NCI-H748 treated with DMSO at 0.1 percent for 48 hours (cell line): ENCODE measurements around the gene TNFSF13B.
"Not testable (repeated sequence)": the region's sequence is repeated elsewhere in the genome, so short reads cannot be mapped to it uniquely, and the experiment has no call there.

Experiments used
- DNase-seq: peaks from one replicate; lab custom pipeline; 2025; lab: John Stamatoyannopoulos, UW

The TNFSF13B gene, protein sequence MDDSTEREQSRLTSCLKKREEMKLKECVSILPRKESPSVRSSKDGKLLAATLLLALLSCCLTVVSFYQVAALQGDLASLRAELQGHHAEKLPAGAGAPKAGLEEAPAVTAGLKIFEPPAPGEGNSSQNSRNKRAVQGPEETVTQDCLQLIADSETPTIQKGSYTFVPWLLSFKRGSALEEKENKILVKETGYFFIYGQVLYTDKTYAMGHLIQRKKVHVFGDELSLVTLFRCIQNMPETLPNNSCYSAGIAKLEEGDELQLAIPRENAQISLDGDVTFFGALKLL

DNA sequence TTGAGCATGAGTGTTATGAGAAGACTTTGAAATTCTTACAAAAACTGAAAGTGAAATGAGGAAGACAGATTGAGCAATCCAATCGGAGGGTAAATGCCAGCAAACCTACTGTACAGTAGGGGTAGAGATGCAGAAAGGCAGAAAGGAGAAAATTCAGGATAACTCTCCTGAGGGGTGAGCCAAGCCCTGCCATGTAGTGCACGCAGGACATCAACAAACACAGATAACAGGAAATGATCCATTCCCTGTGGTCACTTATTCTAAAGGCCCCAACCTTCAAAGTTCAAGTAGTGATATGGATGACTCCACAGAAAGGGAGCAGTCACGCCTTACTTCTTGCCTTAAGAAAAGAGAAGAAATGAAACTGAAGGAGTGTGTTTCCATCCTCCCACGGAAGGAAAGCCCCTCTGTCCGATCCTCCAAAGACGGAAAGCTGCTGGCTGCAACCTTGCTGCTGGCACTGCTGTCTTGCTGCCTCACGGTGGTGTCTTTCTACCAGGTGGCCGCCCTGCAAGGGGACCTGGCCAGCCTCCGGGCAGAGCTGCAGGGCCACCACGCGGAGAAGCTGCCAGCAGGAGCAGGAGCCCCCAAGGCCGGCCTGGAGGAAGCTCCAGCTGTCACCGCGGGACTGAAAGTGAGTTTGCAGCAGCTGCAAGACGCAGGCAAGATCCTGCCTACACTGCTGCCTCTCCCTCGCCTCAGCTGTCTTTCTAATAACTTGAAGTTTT, at the start of gene TNFSF13B:
Gene TNFSF13B (plus strand): TSS at position 118 of the 728 bp plus-strand sequence. CDS start 178 bp downstream, at position 296.
- no peak for DNase-seq

DNA sequence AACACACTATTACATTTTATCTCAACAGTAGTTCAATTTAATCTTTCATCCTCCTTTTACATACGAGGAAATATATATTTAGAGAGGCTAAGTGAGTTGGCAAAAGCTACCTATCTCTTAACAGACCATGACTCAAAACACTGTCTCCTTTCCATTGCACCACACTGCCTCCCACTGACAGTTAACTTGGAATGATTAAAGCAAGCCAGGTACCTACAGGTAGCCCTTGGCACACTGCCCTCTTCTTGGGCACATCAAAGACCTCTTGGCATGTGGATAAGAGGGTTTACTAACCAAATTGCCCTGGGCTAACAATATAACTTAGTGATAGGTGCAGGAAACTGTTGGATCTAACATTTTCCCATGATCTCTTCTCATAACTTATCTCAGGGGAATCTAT, 49.5 kb upstream of the TNFSF13B start:
- peak; percentile 58 for DNase-seq

DNA sequence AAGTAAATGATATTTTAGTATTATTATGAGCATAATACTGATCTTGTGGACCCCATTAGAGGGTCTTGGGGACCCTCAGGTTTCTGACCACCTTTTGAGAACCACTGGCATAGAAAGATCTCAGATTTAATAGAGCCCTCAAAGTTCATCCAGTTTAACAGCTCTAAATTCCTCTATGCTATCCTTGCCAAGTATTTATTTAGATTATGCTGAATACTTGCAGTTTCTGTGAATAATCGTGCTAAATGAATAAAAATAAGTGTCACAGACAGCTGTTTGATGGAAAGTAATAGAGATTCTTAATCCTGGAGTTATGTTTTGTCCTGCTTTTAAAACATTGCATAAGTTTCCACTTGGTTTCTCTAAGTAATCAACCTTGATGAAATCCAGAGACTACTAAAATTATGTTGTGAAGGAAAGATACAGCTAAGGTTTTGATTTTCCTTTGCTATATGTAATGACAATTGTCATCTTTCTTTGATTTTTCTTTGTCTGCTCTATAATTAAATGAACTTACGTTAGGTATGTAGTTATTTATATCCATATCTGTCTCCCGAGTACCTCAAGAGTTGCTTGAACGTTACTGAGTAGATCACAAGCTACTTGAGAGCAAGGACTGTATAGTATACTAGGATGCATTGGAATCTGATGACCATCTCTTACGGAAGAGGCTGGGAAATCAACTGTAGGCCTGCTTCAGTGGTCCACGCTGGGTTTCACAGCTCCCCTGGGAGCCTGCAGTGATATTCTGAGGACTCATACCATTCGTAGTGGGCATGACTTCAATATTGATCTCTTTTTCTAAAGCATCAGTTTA, 45.6 kb upstream of the TNFSF13B start:
- DNase-seq = no peak

DNA sequence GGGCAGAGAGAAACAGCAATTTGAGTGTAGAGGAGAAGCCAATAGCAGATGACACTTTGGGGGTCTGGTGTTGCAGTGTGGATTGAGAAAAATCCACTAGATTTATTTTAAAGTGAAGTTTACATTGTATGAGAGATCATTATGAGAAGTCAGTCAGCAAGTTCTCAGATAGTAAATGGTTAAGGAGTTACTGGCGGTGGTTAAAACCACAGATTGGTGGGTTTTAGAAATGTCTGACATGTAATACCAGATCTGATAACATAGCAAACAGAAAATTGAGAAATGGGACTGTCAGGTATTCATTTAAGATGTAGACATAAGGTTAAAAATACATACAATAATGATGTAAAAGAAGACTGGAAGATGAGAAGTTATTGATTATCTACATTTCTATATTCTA, 44.1 kb upstream of the TNFSF13B start:
- DNase-seq = no peak

DNA sequence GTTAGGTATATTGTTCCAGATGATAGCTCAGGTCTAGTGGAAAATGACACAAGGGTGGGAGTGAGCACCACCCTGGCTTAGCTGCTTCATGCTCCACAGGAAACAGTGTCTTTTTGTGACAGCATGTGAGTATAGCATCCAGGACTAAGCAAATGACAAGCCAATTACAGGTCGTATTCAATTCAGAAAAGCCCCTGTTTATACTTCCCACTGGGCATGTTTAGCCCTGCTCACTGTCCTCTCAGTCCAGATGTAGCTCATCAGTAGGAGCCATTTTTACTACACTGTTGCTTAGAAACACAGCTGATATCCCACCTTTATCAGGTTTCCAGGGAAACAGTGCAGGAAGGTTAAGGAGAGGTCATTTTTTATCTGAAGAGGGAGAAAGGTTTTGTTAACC, 43.3 kb upstream of the TNFSF13B start:
- DNase-seq = peak; percentile 99

DNA sequence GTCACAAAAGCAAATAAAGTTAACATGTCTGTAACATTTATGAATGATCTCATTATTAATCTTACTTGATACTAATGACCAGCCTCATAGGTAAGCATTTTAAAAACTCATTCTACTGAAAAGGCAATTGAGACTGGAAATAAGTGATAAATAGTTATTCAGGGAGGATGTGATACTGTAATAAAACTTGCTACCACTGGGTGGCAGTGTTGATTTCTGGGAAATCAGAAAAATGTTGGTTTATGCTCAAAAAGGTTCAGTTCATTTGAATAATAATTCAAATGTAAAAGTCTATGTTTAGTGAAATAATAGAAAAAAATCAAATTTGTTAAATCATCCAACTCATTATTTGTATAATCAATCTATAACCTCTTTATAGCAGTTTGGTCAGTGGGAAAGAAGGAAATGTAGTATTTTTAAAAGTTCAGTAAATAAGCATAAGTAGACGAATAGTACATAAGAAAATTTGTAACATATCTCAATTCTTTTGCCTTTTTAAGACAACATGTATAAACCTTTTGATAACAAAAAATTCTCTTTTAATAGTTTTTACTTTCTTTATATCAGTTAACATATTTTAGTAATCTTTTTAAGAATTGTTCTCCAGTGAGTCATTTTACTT, 41.8 kb upstream of the TNFSF13B start:
- peak; percentile 55 for DNase-seq

DNA sequence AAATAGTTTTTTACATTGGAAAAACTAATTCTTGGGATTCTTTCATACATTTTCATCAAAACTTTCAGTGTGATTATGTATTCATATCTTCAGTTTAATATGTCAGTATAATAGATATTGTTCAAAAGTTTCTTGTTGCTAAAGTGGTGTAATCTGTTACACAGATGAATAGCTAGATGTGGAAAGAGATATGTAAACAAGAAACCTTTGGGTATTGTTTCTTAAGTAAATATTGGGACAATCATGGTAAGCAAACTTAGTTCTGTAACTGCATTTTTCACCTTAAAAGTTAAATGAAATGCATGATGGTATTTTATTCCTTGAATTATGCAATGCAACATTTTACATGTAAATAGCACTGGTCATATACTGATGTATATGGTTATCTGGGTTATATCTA, 39.1 kb upstream of the TNFSF13B start:
- no peak for DNase-seq

DNA sequence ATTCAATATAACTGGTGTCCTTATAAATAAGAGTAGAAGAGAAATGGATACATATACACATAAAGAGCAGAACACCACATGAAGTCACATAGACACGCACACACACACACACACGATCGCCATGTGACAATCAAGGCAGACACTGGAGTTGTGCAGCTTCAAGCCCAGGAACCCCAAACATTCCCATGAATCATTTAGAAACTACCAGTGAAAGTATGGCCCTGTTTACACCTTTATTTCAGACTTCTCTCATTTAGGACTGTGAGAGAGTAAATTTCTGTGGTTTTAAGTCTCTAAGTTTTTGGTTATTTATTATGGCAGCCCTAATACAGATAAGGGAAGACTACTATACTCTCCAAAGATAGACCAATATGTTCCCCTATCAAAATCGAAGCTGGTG, 20.4 kb upstream of the TNFSF13B start:
- no peak for DNase-seq

DNA sequence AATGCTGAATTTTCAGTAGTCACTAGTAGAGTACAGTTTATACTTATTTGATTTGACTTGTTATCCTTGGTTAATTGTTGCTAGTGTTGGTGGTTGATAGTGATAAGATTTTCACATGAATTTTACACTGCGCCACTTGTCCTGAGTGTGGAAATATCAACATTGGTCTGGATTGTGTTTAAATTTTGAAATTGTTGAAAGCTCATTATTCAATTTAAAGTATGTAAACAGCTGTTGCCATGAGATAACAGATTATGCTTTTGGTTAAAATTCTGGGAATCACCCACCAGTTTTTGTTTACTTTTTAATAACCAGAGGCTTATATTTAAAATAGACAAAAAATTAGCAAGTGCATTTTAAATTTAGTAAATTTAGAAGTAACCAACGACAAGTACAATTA, 12.3 kb upstream of the TNFSF13B start:
- no peak for DNase-seq

DNA sequence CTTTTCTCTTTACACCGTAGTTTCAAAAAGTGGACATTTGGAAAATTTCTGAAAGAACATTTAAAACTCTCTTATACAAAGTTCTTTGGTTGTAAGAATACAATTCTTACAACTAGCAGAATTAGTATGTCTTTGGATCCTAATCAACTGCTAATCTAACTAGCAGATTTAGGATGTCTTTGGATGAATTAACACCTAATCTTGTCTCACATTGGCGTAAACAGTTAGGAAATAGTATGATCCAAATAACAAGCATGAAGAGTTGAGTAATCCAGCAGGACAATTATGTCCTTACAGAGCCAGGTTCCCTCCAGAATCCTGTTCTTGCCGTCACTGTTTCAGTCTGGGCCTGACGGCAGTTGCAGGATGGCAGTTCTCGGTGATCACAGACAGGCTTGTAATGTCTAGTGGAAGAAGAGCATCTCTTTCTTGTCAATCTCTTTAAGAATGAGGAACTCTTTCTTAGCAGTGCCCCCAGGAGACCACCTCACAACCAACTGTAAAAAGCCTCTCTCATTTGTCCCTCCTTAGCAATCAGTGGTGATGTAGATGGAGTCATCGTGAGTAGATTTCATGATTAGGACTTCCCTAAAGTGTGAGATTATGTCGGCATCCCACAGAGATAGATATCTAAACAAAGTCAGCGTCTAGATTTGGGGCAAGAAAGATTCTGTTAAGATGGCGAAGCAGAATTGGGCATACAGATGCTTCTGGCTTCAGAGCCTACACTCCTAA, 5.7 kb upstream of the TNFSF13B start:
- no peak for DNase-seq

DNA sequence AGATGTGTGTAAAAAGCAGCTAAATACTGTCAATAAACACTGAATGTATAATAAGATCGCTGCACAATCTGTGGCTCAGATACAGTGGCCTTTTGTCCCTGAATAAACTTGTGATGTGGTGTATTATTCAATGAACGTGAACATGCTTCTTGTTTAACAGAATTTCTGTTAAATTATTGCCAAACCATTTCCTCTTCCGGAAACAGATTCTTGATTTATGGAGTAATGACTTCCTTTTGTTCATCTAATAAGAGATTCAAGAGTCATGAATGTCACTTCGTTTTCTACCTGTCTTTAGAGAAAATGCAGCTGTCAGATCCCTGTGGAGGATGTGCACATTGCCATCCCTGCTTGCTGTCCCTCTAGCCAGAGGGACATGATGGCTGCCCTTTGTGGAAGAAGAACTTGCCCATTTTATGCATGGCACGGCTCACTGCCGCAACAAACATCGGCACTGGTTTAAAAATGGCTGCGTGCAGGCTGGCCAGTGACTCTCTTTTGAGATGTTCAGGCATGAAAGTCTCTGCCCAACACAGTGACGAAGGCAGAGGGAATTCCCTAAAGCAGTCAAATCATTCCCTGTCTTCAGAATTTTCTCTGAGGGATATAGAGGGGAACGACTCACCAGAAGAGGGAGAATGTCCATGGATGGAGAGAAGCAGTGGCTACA, 3.1 kb upstream of the TNFSF13B start:
- DNase-seq = no peak

DNA sequence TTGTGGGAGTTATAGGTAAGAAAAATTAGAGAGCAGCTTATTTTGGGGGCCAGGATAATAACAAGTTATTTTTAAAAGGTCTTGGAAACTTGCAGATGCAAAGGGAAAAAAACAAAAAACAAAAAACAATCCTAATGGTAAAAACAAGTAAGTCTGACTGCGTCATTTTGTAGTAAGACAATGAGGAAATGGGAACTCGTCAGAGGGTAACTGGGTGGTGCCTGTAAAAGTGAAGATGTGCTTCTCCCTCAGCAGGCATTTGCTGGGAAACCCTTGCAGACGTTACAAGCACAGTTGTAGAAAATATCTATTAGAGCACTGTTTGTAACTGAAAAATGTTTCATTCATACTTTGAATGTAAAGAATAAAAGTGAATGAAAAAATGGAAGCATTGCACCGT, 2.2 kb upstream of the TNFSF13B start:
- no peak for DNase-seq

DNA sequence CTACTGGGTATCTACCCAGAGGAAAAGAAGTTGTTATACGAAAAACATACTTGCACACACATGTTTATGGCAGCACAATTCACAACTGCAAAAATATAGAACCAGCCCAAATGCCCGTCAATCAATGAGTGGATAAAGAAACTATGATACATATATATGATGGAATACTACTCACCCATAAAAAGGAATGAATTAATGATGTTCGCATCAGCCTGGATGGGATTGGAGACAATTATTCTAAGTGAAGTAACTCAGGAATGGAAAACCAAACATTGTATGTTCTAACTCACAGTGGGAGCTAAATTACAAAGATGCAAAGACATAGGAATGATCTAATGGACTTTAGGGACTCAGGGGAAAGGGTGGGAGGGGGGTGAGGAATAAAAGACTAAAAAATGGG, 1.7 kb upstream of the TNFSF13B start:
- DNase-seq = not testable (repeated sequence)

DNA sequence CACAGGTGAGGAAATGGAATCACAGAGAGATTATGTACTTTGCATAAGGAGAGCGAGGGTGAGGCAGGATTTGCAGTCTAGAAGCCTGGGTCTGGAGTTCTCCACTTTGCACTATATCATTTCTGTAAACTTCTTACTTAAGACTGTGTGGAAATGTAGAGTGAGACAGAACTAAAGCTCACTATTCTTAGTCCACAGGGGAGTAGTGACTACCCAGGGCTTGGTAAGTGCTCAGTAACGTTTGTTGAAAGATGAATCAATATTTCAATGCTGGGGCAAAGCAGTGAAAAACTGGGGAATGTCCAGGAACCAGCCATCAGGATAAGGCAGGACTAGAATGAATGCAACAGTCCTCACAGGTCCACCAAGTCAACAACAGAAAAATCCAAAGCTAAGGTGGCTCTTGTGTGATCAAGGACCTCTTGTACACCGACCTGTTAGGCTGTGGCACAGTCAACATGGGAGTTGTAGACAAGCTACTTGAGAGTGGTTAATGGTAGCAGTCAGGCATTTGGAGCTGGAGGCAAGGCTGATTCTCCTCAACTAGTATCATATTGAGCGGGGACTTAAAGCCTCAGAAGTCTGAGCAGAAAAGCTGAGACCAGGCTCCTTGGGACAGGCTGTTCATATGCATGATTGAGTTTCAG, 929 bp upstream of the TNFSF13B start:
- no peak for DNase-seq

DNA sequence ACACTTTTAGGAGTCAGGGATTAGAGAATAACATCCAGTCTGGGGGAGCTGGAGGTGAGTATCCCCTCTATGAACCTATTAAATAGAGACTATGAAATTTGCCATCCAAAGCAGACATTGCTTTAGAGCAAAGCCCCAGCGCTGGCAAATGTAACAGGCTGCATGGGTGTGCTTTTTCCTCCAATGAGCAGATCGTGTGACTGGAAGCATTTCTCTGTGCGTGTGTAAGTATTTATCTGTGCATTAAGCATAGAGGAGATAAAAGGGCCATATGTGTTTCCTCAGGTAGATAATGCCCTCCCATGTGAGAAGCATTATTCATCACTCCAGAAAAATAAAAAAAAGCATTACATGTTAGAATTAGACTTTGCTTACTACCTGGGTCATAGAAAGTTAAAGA, 924 bp downstream of the TNFSF13B start:
- no peak for DNase-seq

DNA sequence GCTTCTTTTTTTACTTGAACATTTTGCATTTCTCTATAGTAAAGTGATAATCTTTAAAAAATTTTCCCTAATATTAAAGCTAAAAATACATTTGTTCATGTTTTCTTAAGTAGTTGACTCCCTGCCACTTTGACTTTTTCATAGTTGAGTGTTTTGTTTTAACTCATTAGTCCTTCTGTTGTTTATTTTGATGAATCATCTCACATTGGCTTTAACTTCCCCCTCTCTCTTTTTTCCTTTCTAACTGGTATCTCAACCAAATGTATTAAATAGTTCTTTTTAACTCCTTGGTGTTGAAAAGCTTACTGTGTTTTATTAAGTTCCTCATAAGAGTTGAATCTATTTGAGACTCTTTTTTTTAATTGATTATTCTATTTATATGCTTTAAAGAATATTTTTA, 2.8 kb downstream of the TNFSF13B start:
- no peak for DNase-seq

DNA sequence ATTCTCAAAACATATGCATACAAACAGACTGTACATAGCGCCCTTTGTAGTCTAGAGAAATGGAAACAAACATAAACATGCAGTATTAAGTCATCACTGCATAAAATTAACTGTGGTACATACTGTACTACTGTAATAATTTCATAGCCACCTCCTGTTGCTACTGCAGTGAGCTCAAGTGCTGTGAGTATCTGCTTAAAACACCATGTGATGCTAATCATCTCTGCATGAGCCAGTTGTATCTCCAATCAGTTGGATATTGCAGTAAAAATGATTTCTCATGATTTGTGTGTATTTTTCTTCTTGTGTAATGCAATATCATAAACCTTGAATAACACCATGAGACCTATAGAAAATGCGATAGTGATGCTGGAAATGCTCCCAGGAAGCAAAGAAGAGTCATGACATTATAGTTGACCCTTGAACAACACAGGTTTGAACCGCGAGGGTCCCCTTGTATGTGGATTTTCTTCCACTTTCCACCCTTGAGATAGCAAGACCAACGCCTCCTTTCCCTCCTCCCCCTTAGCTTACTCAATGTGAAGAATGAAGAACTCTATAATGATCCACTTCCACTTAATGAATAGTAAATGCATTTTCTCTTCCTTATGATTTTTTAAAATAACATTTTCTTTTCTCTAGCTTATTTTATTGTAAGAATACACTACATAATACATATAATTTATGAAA, 4.1 kb downstream of the TNFSF13B start:
- no peak for DNase-seq

DNA sequence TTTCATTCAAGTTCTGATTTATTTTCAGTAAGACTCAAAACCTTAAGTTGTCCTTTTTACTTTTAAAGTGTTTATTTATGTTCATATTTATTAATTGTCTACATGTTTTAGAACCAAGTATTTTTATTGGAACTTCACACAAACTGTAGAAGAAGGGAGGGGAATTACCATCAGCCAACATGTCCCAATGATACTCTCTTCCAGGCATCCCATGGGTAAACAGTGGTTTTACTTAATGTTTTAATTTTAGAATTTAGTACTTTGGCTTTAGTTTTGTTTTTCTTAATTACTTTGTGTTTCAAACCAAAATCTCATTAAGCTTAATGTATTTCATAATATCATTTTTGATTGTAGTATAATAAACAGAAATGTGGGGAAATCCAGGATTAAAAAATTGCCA, 5.2 kb downstream of the TNFSF13B start:
- DNase-seq = no peak

DNA sequence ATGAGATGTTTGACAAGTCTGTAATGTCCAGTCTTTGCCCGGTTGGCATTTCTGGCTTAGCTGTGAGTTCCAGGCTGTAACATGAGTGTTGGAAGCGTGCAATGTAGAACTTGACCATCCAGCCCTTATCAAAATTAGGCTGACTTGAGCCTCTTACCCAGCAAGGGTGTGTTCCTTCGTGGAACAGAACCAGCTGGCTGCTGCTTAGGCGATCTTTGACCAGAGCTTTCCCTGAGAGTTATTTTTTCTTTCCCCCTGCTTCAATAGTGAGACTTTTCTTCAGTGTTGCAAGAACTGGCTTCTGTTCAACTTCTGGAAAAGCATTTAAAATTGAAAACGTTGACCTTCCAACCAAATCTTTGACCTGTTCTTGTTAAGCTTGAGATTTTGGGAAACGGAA, 6.5 kb downstream of the TNFSF13B start:
- DNase-seq = no peak

DNA sequence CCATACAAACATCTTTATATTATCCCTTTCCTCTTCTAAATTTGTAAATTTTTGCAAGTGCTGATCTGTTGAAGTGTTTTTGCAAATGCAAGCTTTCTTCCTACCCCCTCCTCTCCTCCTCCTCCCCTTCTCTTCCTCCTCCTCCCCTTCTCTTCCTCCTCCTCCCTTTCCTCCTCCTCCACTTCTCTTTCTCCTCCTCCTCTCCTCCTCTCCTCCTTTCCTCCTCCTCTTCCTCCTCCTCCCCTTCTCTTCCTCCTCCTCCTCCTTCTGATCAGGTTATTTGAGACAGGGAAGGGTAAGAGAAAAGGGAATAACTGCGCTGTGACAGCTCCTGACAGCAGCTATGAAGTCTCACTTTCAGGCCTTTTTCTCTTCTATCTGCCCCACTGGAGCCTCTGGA, 8.9 kb downstream of the TNFSF13B start:
- DNase-seq = no peak
